ENCODE results near the gene PHF21A.

GRCh38 chr11:46071091-46071490 lies 50.2 kb downstream of the PHF21A start:
- TF ChIP-seq, protein P1, sequence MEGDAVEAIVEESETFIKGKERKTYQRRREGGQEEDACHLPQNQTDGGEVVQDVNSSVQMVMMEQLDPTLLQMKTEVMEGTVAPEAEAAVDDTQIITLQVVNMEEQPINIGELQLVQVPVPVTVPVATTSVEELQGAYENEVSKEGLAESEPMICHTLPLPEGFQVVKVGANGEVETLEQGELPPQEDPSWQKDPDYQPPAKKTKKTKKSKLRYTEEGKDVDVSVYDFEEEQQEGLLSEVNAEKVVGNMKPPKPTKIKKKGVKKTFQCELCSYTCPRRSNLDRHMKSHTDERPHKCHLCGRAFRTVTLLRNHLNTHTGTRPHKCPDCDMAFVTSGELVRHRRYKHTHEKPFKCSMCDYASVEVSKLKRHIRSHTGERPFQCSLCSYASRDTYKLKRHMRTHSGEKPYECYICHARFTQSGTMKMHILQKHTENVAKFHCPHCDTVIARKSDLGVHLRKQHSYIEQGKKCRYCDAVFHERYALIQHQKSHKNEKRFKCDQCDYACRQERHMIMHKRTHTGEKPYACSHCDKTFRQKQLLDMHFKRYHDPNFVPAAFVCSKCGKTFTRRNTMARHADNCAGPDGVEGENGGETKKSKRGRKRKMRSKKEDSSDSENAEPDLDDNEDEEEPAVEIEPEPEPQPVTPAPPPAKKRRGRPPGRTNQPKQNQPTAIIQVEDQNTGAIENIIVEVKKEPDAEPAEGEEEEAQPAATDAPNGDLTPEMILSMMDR (IDR thresholded peaks at IDR 0.05; ENCODE audit: insufficient read depth, low read depth, low read length), result no peak
- TF ChIP-seq EZH2 (IDR thresholded peaks at IDR 0.05; ENCODE audit: insufficient read depth, low read length), result no peak

Data from astrocyte (in vitro differentiated cells and primary cell).